ENCODE measurements around the gene NT5C3A.

The NT5C3A gene

DNA sequence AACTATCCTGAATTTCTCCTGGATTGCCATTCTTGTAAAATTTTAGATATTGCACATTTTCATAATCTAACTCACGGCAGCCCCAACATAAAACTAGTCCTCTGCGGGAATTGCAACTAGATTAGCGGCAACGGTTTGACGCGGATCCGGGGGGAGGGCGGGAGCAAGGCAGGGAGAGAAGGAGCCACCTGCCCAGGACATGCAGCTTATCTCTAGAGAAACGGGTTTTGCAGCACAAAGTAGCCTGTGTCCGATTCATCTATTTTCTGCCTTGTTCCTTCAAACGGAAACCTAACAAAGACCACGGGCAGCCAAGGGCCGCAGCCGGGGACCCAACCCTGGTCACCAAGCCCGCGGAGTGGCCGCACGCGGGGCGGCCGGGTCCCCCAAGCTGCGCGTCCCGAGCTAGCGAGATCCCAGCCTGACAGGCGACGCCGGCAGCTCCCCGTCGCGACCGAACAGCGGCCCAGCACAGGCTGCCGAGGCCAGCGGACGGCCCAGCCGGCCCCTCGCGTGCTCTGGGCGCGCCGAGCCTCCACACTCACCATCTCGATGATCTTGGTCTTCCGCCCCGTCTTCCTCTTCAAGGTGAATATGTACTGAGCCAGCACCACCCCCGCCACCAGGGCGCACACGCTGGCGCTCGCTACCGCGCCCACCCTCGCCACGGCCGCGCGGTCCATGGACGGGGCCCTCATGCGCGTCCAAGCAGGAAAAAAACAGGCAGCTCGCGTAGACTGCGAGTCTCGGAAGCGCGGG is at the start of gene NT5C3A:
Gene NT5C3A (minus strand): TSS at position 754 of the 759 bp plus-strand sequence. CDS start 71 bp downstream, at position 683.
- Histone ChIP-seq H3K27me3 (no peaks in the 10 kb centered on the region), H3K36me3 (peaks cover 0 to under 1% (median 0%) of the 10 kb centered on the region in 3 donors)
- intact Hi-C loops (cut with DNase I; ENCODE audit: low total_unique reads): loop anchor here (10.0 kb wide), 1 partner anchor 567 kb away; the partner anchor contains the start of genes AVL9 and LSM5

DNA sequence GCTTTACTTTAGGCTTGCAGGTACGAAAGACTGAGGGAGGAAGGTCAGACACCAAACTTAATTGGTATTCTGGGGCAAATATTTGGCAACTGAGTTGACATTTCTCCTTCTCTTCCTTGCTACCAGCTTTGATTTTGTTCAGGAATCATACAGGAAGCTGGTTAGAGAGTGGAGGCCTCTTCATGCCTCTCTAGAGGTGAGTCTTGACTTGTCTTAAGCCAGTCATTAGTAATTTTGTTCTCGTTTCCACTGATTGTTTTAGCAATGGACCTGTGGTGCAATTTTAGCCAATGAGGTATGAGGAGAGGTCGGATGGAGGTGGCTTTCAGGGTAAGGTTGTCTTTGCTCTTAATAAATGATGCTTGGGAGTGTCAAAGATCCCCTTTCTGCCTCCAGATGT is 49.0 kb upstream of the NT5C3A start:
- H3K36me3 ChIP-seq: no peaks in the 10 kb centered on the region
- TF ChIP-seq, protein P1, sequence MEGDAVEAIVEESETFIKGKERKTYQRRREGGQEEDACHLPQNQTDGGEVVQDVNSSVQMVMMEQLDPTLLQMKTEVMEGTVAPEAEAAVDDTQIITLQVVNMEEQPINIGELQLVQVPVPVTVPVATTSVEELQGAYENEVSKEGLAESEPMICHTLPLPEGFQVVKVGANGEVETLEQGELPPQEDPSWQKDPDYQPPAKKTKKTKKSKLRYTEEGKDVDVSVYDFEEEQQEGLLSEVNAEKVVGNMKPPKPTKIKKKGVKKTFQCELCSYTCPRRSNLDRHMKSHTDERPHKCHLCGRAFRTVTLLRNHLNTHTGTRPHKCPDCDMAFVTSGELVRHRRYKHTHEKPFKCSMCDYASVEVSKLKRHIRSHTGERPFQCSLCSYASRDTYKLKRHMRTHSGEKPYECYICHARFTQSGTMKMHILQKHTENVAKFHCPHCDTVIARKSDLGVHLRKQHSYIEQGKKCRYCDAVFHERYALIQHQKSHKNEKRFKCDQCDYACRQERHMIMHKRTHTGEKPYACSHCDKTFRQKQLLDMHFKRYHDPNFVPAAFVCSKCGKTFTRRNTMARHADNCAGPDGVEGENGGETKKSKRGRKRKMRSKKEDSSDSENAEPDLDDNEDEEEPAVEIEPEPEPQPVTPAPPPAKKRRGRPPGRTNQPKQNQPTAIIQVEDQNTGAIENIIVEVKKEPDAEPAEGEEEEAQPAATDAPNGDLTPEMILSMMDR (IDR thresholded peaks at IDR 0.05): no peak
- no peak overlapping the region for H3K4me3 ChIP-seq
- H3K27me3 ChIP-seq: no peaks in the 10 kb centered on the region
- no peak for DNase-seq
- H3K4me1 ChIP-seq: peaks cover 0 to 27% (median 19%) of the 10 kb centered on the region in 4 donors
- H3K9me3 ChIP-seq: no peaks in the 10 kb centered on the region
- intact Hi-C loops (cut with DNase I; ENCODE audit: low total_unique reads): no loop called here
- H3K27ac ChIP-seq: no peak overlapping the region

More for the DNA sequence above, at the start of gene NT5C3A:
- Histone ChIP-seq H3K27ac (peak within 1 kb of the TSS; percentile 93 to 96), H3K4me1 (peaks cover 0 to 20% (median 16%) of the 10 kb centered on the region in 4 donors), H3K4me3 (peak within 1 kb of the TSS; percentile 78 to 85), H3K9me3 (peaks cover 0 to 8% (median 8%) of the 10 kb centered on the region in 3 donors)
- peak; percentile 22 to 64 for DNase-seq
- TF ChIP-seq, protein P1 (IDR thresholded peaks at IDR 0.05): peak in 1 of 2 experiments; percentile 5

DNA sequence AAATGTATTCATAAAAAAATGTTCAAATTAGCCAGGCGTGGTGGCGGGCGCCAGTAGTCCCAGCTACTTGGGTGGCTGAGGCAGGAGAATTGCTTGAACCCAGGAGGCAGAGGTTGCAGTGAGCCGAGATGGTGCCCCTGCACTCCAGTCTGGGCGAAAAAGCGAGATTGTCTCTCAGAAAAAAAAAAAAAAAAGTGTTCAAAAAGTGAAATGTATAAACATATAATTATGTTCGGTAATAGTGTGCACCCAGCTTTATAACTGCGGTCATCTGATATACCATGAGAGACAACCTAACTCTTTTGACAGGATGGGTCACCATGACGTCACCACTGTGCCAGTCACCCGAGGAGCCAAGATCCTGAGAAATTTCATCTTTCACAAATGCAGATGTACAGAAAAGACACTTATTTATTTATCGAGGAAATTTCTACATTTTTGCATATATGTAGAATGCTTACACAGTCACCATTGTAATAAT is 47.2 kb upstream of the NT5C3A start:
- intact Hi-C loops (cut with DNase I; ENCODE audit: low total_unique reads): loop anchor here (5.0 kb wide), 1 partner anchor 42 kb away; no protein-coding TSS in a partner anchor
- H3K27ac ChIP-seq: peak overlapping the region; percentile 83 to 87
- H3K9me3 ChIP-seq: no peaks in the 10 kb centered on the region

DNA sequence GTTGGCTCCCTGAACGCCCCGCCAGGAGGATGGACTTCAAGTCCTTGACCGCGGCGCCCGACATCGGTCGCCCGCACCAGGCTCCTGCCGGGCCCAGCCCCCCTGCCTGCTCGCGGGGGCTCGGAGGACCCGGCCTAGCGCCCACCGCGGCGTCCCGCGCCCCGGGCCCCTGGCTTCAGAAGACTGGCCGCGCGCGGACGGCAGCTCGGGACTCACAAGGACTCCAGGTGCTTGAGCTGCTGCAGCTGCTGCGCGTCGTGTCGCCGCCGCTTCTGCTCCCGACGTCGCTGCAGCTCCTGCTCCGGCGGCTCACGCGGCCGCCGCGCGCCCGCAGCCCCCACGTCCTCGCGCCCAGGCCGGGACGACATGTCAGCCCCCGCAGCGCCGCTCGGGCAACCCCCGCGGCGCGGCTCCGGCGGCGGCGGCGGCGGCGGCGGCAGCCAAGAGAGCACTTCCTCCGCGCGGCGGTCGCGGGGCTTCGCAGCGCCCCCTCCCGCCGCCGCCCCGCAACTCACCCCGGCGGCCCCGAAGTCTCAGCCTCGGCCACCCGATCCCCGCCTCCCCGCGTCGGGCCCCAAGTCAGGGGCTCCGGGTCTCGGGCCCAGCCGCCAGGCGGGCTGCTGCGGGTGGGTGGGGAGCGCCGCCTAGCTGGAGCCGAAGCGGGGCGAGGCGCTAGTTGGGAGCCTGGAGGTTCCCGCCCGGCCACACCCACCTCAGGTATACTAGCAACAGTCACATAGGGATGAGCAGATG is 46.6 kb upstream of the NT5C3A start, which contains the start of gene RP9:
Gene RP9 (minus strand): TSS at position 400 of the 753 bp plus-strand sequence. CDS start 32 bp downstream, at position 368.
- intact Hi-C loops (cut with DNase I; ENCODE audit: low total_unique reads): loop anchor here (5.0 kb wide), 1 partner anchor 42 kb away; no protein-coding TSS in a partner anchor
- H3K9me3 ChIP-seq: no peaks in the 10 kb centered on the region
- TF ChIP-seq, protein P1 (IDR thresholded peaks at IDR 0.05): peak; percentile 53 to 69
- DNase-seq: peak; percentile 48 to 76
- no peaks in the 10 kb centered on the region for H3K36me3 ChIP-seq
- no peaks in the 10 kb centered on the region for H3K27me3 ChIP-seq
- H3K27ac ChIP-seq: peak within 1 kb of the TSS; percentile 83 to 87
- H3K4me1 ChIP-seq: peaks cover 0 to 37% (median 28%) of the 10 kb centered on the region in 4 donors
- peak within 1 kb of the TSS; percentile 91 to 99 for H3K4me3 ChIP-seq

More for the DNA sequence above, 47.2 kb upstream of the NT5C3A start:
- no peaks in the 10 kb centered on the region for H3K36me3 ChIP-seq
- H3K27me3 ChIP-seq: no peaks in the 10 kb centered on the region
- H3K4me3 ChIP-seq: peak overlapping the region; percentile 91 to 99
- TF ChIP-seq, protein P1 (IDR thresholded peaks at IDR 0.05): no peak
- DNase-seq: no peak
- H3K4me1 ChIP-seq: peaks cover 0 to 34% (median 27%) of the 10 kb centered on the region in 4 donors

DNA sequence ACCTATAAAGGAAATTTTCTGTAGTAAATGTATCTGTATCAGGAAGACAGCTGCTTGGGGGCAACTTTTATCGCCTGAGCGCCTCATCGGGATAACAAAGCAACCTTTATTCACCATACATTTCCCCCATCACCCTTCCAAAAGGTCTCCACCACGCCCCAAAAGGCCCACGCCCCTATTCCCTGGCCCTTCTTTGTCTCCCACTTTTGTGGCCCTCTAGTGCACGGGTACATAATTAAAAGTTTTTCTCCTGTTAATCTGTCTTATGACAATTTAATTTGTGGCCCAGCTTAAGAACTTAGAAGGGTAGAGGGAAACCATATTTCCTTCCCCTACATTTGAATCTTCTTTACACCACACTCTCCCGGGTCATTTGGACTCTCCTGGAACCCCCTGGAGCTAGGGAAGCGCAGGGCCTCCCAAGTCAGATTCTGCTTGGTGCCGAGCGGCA is 46.0 kb upstream of the NT5C3A start:
- H3K9me3 ChIP-seq: no peaks in the 10 kb centered on the region
- peak overlapping the region; percentile 83 to 87 for H3K27ac ChIP-seq
- peaks cover 0 to 37% (median 28%) of the 10 kb centered on the region in 4 donors for H3K4me1 ChIP-seq
- no peak for DNase-seq
- TF ChIP-seq, protein P1 (IDR thresholded peaks at IDR 0.05): no peak
- no peaks in the 10 kb centered on the region for H3K27me3 ChIP-seq
- H3K4me3 ChIP-seq: peak overlapping the region; percentile 91 to 99
- intact Hi-C loops (cut with DNase I; ENCODE audit: low total_unique reads): loop anchor here (5.0 kb wide), 1 partner anchor 41 kb away; no protein-coding TSS in a partner anchor
- H3K36me3 ChIP-seq: peaks cover 0 to 2% (median 0%) of the 10 kb centered on the region in 3 donors
